NCI-H524 (cell line): ENCODE results near the gene C3orf22.

Source experiments
- DNase-seq, 2 experiments: peaks; one replicate each; lab custom pipeline; 2025; lab: John Stamatoyannopoulos, UW

C3orf22 gene

DNA sequence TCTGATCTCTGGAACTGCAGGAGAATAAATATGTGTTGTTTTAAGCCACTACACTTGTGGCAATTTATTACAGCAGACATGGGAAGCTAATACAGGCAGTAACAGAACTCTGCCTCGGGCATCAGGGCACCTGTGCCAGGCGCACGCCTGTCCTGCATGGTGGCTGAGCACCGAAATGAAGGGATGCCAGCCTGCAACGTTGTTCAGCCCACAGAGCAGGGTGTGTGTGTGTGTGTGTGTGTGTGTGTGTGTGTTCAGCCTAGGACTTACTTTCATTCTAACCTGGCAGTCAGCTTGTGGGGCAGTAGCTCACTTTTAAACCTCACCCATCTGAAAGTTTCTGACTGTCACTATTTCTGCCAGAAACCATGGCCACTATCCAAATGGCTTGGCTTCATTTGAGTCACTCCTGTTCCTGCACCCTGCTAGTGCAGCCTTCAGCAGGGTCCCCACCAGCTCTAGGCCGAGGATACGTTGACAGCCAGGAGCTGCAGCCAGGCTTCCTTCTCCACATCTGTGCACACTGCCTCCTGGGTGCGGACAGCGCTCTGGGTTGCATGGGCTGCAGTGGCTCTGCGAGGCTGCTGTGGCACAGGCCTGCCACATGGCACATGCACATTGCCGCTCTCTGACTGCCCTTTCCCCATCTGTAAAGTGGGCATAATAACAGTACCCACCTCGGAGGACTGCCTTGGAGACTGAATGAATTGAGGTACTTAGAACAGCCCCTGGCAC lies 45.6 kb downstream of the C3orf22 start:
- no peak for DNase-seq

DNA sequence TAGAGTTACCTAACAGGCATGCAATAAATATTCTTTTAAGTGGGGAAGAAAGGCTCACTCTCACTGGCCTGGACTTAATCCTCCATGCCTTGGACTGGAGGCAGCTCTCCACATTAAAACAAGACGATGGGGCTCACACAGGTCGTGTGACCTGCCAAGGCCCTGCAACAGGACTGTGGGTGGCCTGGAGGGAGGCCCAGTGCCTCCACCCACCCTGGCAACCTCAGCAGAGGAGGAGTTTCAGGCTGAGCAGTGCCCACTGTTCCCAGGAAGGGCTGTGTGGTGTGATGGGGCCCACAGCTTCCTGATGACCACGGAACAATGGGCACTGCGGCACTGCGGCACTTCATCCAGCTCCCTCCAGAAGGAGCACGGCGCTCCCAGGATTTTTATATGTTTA lies 46.7 kb downstream of the C3orf22 start:
- no peak for DNase-seq

DNA sequence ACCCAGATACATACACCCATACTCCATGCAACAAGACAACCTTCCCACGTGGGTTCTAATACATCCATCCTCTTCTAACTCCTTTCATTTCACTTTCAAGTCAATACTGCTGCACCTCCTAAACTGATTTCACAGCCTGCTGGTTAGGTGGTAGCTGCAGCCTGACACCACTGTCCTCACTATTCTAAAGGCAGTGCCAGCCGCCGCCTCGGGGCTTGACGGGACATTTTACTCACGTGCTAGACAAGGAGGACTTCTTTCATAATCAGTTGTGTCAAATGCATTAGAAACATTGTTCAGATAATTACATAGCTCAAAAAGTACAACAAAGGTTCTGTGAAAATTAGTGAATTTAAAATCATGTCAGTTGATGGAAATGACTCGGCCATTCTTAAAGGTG lies 47.4 kb downstream of the C3orf22 start:
- DNase-seq = no peak

DNA sequence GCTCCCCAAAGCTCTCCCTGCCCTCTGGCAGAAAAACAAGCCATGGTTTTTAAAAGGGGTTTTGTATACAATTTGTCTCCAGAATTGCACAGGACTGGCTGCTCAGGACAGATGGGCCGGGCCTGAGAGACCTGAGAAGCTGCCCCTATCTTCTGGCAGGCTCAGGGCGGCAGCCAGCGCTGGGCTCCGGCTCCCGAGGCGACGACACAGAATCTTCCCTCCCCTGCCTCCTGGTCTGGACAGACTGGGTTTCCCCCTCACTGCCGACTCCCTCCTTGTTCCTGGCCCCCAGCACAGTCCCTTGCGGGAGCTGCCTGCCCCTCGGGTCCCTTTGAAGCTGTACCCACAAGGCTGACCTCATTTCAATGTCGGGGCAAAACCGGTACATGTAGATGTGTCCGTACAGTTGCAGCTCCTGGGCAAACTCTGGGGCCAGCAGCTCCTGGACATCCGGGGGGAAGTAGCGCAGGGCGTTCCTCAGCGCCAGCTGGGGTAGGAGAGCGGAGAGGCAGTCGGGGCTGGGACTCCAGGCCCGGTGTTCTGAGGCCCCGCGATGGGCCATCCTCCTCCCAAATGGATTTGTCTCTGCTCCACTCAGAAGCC lies 48.3 kb downstream of the C3orf22 start:
- DNase-seq = no peak

DNA sequence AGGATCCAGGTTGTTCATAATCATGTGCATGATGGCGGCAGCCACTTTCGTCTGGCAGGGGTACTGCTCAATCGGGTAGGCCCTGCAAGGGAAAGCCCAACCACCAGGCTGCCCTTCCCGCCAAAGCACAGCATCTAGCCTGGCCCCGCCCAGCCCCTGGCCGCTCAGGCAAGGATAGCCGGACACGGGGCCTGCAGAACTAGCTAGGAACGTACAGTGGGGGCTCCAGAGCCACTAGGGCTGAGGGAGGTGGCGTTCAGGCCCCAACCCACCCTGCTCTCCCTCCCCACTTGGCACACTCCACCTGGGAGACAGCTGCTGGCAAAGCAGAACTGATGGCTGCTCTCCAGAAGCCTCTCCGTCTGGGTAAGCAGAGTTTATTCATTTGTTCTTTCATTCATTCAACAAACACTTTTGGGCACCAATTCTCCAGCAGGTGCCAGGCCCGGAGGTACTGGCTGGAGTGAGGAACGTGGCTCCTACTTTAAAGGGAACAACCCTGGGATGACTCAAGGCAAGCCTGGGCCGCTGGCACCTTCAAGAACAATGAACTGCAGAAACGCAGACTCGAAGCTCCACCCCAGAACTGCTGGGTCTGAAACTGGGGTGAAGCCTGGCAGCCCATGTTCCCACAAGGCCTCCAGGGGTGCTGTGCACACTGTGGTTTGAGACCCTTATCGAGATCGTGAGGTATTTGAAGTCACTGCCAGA lies 49.0 kb downstream of the C3orf22 start:
- no peak for DNase-seq

DNA sequence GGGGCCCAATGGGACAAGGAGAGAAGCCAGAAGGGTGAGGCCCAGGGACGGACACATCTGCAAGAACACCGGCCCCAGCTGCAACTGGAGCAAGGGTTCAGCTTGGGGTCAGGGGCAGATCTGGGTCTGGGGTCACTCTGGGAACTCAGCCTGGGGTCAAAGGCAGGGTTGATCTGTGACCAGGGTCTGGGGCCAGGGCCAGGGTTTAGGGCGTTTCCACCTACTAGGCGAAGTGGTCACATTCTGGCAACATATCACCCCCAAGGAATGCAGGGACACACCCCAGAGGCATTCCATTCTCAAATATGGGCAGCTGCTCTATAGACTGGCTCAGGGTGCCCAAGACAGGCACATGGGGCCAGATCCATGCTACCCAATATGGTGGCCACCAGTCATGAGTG lies 50.2 kb downstream of the C3orf22 start:
- no peak for DNase-seq

DNA sequence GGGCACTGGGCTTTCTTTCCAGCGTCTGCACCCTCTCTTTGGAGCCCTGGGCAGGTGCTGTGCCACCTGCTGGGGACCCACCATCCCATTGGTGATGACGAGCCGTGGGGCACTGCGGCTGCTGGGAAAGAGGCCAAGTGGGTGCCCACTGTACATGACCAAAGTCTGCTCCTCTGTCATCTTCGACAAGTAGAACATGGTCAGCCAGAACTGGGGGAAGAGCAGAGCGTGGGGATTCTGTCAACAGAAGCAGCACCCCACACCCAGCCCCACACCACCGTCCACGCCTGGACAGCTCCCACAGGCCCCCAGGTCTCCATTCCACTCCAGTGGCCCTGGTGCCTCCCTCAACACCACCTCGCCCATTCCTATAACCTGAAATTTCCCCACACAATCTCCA lies 50.8 kb downstream of the C3orf22 start:
- no peak for DNase-seq

DNA sequence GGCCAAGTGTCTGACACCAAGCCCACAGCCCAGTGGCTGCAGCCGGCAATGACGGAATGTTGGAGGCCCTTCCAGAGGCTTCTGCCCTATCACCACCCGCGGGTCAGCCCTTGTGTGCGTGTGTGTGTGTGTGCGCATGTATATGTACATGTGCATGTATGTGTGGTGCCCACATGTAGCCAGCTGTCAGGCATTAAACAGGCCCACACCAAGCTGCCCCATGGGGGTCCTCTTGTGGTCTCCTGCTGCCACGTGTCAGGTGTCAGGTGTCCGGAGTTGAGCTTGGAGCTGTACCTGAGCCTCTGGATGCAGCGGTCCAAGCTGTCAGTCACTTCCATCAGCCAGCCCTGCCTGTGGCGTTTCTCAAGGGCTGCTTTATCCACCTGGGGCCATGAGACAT lies 55.0 kb downstream of the C3orf22 start:
- DNase-seq = no peak

DNA sequence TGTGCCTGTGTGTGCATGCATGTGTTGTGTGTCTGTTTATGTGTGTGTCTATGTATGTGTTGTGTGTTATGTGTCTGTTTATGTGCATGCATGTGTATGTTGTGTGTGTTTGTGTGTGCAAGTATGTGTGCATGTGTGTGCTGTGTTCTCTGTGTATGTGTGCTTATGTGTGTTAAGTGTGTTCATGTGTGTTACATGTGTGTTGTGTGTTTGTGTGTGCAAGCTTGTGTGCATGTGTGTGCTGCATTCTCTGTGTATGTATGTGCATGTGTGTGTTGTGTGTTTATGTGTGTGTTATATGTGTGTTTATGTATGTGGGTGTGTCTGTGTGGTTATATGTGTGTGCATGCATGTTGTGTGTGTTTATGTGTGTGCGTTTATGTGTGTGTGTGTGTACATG lies 56.1 kb downstream of the C3orf22 start:
- no peak for DNase-seq

DNA sequence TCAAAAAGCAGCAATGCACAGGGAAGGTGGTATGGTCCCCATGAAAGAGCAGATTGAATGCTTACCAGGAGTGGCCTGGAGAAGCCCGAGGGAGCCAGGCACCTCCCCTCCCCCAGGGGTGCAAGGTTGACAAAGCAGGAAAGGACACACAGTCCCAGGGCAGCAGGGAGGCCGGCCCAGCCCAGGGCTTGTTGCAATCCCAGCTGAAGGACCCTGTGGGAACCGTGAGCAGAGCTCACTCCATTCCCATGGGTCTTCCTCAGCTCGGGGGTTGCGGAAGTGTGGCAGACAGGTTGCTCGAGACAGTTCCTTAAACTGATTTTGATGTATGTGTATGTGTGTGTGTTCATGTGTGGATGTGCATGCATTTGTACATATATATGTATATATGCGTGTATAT lies 57.0 kb downstream of the C3orf22 start:
- DNase-seq = no peak

DNA sequence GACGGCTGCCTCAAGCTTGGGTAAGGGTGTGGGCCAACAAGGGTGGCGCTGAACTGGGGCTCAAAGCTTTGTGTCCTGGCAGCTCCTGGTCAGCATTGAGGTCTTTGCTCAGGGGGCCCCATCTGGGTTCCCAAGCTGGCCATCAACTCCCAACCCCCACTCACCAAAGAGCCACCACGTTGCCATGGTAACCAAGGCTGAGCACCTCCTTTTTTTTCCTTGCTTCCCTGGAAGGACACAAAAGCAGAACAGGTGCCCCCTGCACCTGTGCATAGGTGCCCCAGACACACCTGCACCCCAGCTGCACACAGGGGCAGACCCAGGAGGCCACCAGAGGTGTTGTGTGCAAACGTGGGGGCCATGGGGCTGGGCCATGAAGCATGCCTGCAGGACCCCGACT lies 57.7 kb downstream of the C3orf22 start:
- no peak for DNase-seq

DNA sequence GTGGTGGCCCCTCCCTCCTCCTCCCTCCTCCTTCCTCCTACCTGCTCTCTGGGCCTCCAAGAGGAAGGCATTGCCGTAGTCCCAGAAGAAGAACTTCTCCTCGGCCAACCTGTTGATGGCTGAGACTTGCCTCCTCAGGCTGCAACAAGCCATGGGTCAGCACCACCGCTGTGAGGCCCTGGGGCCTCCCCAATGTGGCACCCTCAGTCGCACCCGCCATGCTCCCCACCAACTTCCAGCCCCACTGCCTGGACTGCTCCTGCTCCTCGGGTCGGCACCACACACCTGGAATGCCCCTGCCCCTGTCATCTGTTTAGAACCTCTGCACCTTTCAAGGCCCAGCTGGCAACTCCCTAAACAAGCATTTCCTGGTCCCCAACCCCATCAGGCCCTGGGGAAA lies 58.7 kb downstream of the C3orf22 start:
- no peak for DNase-seq
